A549 treated with CORT108297 at 1 μM for 4 hours (cell line): ENCODE results near the gene EDA. TPM values are rescaled to one million over a fixed set of nuclear protein-coding genes. Genes with fewer than 3 reads are reported as not detected.

ENCODE experiments used
- total RNA-seq: library from RNA; stranded (reverse); fragments of 200-300 nt; extraction: Qiagen RNA extraction; gene quantifications from 5 replicates; pipeline ENCODE4 v1.2.3, GENCODE V29; 2022

EDA gene
- total RNA-seq, result 0.36 to 0.73 TPM (median 0.55 TPM) in 5 replicates

DNA sequence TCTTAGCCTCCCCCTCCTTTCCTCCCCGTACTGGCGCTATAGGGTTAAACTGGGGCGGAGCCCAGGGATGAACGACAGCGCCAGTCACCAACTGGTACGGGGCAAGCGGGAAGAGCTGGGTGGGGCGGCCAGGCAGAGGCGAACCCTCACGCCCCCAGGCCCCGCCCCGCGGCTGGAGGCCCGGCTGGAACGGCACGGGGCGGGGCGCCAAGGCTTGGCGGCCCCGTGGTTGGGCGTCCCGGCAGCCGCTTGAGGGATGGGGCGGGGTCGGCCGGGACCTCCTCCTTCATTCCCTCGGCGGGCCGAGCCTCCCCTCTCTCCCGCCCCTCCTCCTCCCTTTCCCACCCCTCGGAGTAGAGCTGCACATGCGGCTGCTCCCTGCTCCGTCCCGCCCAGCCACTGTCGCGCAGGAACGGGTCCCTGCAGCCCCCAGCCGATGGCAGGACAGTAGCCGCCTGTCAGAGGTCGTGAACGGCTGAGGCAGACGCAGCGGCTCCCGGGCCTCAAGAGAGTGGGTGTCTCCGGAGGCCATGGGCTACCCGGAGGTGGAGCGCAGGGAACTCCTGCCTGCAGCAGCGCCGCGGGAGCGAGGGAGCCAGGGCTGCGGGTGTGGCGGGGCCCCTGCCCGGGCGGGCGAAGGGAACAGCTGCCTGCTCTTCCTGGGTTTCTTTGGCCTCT, at the start of gene EDA:
TSS of gene EDA (plus strand) at position 335 of the 678 bp plus-strand sequence.

GRCh38 chrX:70049925-70050324, 434.0 kb downstream of the EDA start, which contains the start of gene AWAT2:
AWAT2 (minus strand) TSS chrX:70049938; CDS start chrX:70049932, 6 bp downstream.

DNA sequence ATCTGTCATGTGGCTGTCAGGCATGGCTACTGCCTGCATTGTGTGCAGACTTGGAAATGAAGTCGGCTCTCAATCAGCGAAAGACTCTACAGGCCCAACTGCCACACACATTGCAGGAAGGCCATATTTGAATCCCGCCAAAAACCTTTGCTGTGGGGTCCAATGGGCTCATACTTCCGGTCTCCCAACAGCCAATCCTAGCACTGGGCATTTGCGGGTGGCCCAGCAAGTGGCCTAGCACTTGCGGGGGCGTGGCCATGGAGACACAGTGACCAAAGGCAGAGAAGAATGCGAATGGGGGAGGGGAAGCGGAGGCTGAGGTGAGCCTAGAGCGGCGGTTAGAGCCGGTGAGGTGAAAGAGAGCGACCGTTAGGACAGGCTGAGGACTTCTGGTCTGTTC, 446.2 kb downstream of the EDA start, which contains the start of gene OTUD6A:
TSS of gene OTUD6A (plus strand) at position 382 of the 400 bp plus-strand sequence. CDS start 68 bp downstream, outside the sequence.

Other genes with a start within 250 kb of the EDA start
- gene NALF2, start 111.8 kb upstream of the EDA start, total RNA-seq, result 5.1 to 6.3 TPM (median 5.7 TPM) in 5 replicates